ENCODE results near the gene PSTPIP1.

The PSTPIP1 gene

DNA sequence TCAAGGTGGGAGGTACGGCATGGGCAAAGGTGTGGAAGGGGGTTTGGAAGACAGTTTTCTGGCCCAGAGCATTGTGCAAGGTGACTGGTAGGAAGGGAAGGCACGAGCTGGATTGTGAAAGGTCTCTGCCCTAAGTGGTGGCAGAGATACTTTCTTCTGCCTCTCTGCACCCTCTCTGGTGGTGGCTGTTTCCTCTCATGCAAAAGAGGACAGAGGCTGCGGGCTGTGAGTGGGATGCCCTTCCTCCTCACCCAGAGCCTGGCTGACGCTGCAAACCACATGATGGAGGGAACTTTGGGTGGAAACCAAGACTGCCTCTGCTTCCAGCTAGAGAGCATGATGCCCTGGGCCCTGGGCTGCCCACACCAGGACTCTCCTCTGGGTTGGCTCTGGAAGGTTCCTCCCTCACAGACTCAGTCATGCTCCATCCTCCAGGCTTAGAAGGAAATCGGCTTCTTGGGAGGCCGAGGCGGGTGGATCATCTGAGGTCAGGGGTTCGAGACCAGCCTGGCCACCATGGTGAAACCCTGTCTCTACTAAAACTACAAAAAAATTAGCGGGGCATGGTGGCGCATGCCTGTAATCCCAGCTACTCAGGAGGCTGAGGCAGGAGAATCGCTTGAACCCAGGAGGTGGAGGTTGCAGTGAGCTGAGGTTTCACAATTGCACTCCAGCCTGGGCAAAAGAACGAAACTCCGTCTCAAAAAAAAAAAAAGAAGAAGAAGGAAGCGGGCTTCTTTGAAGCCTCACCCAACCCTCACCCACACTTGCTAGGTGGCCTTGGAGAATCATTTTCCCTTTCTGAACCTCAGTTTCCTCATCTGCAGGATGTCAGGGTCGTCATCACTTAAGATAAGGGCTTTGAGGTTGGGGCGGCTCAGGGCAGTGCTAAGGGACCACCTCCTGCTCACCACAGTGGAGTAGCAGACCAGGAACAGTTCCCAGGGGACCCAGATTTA lies 8.3 kb downstream of the PSTPIP1 start:
- H3K4me3 ChIP-seq (ENCODE audit: low read length) = no peak overlapping the region
- no peaks in the 10 kb centered on the region for H3K36me3 ChIP-seq (ENCODE audit: control insufficient read depth, insufficient read depth, low read length, severe bottlenecking)
- H3K27me3 ChIP-seq (replicated peaks; ENCODE audit: control insufficient read depth, insufficient read depth, low read length) = peaks cover 5% of the 10 kb centered on the region
- no peaks in the 10 kb centered on the region for H3K9me3 ChIP-seq (ENCODE audit: control insufficient read depth, low read length)
- DNase-seq (ENCODE audit: low read depth) = no peak
- no peak overlapping the region for H3K9ac ChIP-seq (ENCODE audit: low read length)
- H3K4me1 ChIP-seq (ENCODE audit: control insufficient read depth, insufficient read depth, low read length) = no peaks in the 10 kb centered on the region

DNA sequence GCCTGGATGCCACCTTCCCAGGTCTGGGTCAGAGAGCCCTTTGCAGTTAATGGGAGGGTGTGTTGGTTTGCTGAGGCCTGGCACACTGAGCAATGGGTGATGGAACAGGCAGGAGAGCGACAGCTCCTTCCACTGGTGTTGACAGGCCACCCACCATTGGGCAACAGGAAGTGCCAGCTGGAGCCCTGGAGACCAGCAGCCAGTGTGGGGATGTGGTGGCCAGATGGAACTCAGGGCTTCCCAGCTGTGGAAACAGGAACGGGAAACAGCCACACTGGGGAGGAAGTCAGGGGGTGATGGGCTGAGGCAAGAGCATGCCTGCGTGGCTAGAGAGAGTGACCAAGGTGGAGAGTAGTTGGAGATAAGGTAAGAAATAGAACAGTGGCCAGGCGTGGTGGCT lies 9.3 kb downstream of the PSTPIP1 start:
- DNase-seq (ENCODE audit: low read depth) = no peak
- Histone ChIP-seq H3K27me3 (replicated peaks; ENCODE audit: control insufficient read depth, insufficient read depth, low read length) (peaks cover 5% of the 10 kb centered on the region), H3K36me3 (ENCODE audit: control insufficient read depth, insufficient read depth, low read length, severe bottlenecking) (no peaks in the 10 kb centered on the region), H3K9me3 (ENCODE audit: control insufficient read depth, low read length) (no peaks in the 10 kb centered on the region), H3K4me1 (ENCODE audit: control insufficient read depth, insufficient read depth, low read length) (no peaks in the 10 kb centered on the region), H3K4me3 (ENCODE audit: low read length) (no peak overlapping the region), H3K9ac (ENCODE audit: low read length) (no peak overlapping the region)

DNA sequence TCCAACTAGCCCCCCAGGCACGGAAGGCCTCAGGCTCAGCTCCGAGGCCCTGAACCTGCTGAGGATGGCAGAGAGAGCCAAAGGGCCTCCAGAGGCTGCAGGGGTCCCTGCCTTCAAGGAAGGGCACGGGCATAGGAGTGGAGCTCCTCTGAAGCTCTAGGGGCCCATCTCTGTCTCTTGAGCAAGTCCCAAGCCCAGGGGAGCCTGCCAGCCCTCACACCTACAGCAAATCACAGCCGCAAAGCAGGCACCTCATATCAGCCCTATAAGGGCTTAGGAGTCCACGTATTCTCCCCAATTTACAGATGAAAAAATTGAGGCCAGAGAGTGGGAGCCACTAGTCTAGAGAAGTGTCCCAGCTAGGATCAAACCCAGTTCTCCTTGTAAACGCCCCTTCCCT lies 14.2 kb downstream of the PSTPIP1 start:
- no peaks in the 10 kb centered on the region for H3K4me1 ChIP-seq (ENCODE audit: control insufficient read depth, insufficient read depth, low read length)
- no peak for DNase-seq (ENCODE audit: low read depth)
- H3K9ac ChIP-seq (ENCODE audit: low read length) = no peak overlapping the region
- H3K4me3 ChIP-seq (ENCODE audit: low read length) = no peak overlapping the region
- no peaks in the 10 kb centered on the region for H3K9me3 ChIP-seq (ENCODE audit: control insufficient read depth, low read length)
- H3K36me3 ChIP-seq (ENCODE audit: control insufficient read depth, insufficient read depth, low read length, severe bottlenecking) = no peaks in the 10 kb centered on the region
- H3K27me3 ChIP-seq (replicated peaks; ENCODE audit: control insufficient read depth, insufficient read depth, low read length) = peaks cover 5% of the 10 kb centered on the region

DNA sequence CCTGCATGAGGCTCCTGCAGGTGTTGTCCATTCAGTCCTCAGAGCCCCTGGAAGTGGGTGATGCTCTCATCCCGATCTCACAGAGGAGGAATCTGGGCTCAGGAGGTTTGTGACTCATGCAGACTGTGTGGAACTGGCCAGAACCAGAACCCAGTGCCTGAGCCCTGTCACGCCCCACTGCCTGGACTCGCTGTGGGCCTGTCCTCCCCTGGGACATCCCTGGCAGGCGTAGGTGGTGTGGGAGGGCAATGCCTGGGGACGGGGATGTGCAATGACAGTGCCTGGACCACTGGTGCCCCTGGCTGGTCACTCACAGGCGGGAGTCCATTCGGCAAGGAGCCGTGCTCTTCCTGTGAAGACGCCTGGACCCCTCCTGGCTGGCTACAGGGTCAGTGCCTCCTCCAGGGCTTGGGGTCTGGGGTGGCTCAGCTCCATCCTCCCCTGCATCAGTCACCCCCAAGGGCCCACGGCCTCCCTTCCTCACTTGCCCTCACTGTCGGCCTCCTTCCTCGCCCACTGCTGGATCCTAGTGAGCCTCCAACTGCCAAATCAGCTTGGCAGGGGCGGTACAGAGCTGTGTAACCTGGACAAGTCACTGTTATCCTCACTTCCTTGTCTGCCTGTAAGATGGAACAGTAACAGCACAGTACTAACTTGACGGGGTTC lies 14.9 kb downstream of the PSTPIP1 start:
- H3K36me3 ChIP-seq (ENCODE audit: control insufficient read depth, insufficient read depth, low read length, severe bottlenecking) = no peaks in the 10 kb centered on the region
- no peak overlapping the region for H3K4me3 ChIP-seq (ENCODE audit: low read length)
- H3K9me3 ChIP-seq (ENCODE audit: control insufficient read depth, low read length) = no peaks in the 10 kb centered on the region
- peaks cover 5% of the 10 kb centered on the region for H3K27me3 ChIP-seq (replicated peaks; ENCODE audit: control insufficient read depth, insufficient read depth, low read length)
- H3K4me1 ChIP-seq (ENCODE audit: control insufficient read depth, insufficient read depth, low read length) = no peaks in the 10 kb centered on the region
- no peak overlapping the region for H3K9ac ChIP-seq (ENCODE audit: low read length)
- no peak for DNase-seq (ENCODE audit: low read depth)

DNA sequence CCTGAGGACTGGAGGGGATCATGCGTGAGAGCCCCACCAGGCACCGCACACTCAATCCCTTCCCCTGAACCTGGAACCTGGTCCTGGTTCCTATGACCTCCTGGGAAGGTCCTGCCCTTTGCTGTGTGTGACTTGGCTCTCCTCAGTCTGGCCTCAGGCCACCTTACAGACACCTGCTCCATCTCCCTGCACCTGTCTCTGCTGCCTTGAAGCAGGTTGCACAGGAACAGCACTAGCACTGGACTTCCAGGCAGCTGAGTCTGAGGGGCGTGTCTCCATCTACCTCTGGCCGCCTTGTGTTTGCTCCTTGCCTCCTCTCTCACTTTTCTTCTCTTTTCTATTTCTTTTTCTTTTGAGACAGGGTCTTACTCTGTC lies 15.4 kb downstream of the PSTPIP1 start:
- Histone ChIP-seq H3K36me3 (ENCODE audit: control insufficient read depth, insufficient read depth, low read length, severe bottlenecking) (no peaks in the 10 kb centered on the region), H3K27me3 (replicated peaks; ENCODE audit: control insufficient read depth, insufficient read depth, low read length) (peaks cover 5% of the 10 kb centered on the region), H3K4me3 (ENCODE audit: low read length) (no peak overlapping the region), H3K9ac (ENCODE audit: low read length) (no peak overlapping the region), H3K9me3 (ENCODE audit: control insufficient read depth, low read length) (no peaks in the 10 kb centered on the region), H3K4me1 (ENCODE audit: control insufficient read depth, insufficient read depth, low read length) (no peaks in the 10 kb centered on the region)
- no peak for DNase-seq (ENCODE audit: low read depth)

DNA sequence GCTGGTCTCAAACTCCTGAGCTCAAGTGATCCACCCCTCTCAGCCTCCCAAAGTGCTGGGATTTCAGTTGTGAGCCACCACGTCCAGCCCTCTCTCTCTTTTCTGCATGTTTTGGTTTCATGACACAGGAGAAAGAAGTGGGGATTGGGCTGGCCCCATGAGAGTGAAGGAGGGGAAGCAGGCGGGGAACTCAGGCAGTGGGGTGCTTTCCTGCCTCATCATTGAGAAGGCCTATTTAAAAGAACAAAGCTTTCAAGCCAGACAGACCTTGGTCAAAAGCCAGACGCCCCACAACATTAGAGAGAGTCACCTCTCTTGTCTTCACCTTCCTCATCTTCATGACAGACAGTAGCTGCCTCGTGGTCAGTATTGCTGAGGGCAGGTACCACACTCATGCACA lies 15.9 kb downstream of the PSTPIP1 start:
- no peaks in the 10 kb centered on the region for H3K9me3 ChIP-seq (ENCODE audit: control insufficient read depth, low read length)
- H3K36me3 ChIP-seq (ENCODE audit: control insufficient read depth, insufficient read depth, low read length, severe bottlenecking) = no peaks in the 10 kb centered on the region
- H3K4me3 ChIP-seq (ENCODE audit: low read length) = no peak overlapping the region
- H3K27me3 ChIP-seq (replicated peaks; ENCODE audit: control insufficient read depth, insufficient read depth, low read length) = peaks cover 3% of the 10 kb centered on the region
- H3K4me1 ChIP-seq (ENCODE audit: control insufficient read depth, insufficient read depth, low read length) = no peaks in the 10 kb centered on the region
- H3K9ac ChIP-seq (ENCODE audit: low read length) = no peak overlapping the region
- DNase-seq (ENCODE audit: low read depth) = no peak

DNA sequence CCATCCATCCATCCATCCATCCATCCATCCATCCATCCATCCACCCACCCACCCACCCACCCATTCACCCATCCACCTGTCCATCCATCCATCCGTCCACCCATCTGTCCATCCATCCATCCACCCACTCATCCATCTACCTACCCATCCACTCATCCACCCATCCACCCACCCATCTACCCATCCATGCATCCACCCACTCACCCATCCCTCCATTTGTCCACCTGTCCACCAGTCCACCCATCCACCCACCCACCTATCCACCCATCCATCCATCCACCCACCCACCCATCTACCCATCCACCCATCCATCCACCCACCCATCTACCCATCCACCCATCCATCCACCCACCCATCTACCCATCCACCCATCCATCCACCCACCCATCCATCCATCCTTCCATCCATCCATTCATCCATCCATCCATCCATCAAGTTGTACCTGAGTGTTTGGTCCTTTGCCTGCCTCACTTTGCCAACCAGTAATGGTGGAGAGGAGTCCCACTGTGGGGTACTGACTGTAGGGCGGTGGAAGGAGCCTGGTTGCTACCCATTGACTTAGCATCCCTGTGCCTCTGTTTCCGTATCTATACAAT lies 17.3 kb downstream of the PSTPIP1 start:
- no peak for DNase-seq (ENCODE audit: low read depth)
- Histone ChIP-seq H3K36me3 (ENCODE audit: control insufficient read depth, insufficient read depth, low read length, severe bottlenecking) (no peaks in the 10 kb centered on the region), H3K27me3 (replicated peaks; ENCODE audit: control insufficient read depth, insufficient read depth, low read length) (peaks cover 13% of the 10 kb centered on the region), H3K4me3 (ENCODE audit: low read length) (no peak overlapping the region), H3K9ac (ENCODE audit: low read length) (no peak overlapping the region), H3K9me3 (ENCODE audit: control insufficient read depth, low read length) (no peaks in the 10 kb centered on the region), H3K4me1 (ENCODE audit: control insufficient read depth, insufficient read depth, low read length) (no peaks in the 10 kb centered on the region)

DNA sequence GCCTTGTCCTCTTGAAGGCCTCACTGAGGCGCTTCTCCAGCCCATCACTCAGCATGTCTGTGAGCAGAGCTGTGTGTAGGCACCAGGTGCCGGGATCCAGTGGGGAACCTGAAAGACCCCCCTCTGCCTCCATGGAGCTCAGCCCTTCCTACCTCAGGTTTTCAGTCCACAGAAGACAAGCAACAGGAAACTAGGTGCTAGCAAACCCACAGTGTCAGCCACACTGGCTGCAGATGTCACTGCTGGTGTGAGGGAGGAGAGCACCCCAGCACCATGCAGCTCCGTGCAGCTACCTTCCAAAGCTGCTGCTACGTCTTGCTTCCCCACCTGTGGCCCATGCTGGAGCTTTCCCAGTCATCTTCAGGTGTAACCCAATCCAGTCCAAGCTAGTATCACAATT lies 17.9 kb downstream of the PSTPIP1 start:
- Histone ChIP-seq H3K9me3 (ENCODE audit: control insufficient read depth, low read length) (no peaks in the 10 kb centered on the region), H3K27me3 (replicated peaks; ENCODE audit: control insufficient read depth, insufficient read depth, low read length) (peaks cover 19% of the 10 kb centered on the region), H3K36me3 (ENCODE audit: control insufficient read depth, insufficient read depth, low read length, severe bottlenecking) (no peaks in the 10 kb centered on the region), H3K4me1 (ENCODE audit: control insufficient read depth, insufficient read depth, low read length) (no peaks in the 10 kb centered on the region), H3K9ac (ENCODE audit: low read length) (no peak overlapping the region), H3K4me3 (ENCODE audit: low read length) (no peak overlapping the region)
- no peak for DNase-seq (ENCODE audit: low read depth)

DNA sequence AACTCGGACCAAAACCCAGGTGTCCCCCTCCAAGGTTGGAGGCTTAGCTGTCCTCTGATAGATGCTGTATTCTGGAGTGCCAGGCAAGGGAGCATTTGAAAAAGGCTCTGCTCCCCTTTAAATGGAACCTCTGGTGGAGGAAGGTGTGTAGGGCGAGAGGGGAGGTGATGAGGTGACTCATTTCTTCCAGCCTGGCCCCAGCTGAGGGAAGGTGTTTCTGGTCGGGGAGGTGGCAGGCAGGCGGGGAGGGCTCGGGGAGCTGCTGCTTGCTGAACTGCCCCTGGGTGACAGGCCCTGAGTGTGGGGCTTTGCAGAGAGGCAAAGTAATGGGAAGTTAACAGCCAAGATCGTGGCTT lies 18.8 kb downstream of the PSTPIP1 start:
- no peak for DNase-seq (ENCODE audit: low read depth)
- no peaks in the 10 kb centered on the region for H3K4me1 ChIP-seq (ENCODE audit: control insufficient read depth, insufficient read depth, low read length)
- H3K36me3 ChIP-seq (ENCODE audit: control insufficient read depth, insufficient read depth, low read length, severe bottlenecking) = no peaks in the 10 kb centered on the region
- H3K9me3 ChIP-seq (ENCODE audit: control insufficient read depth, low read length) = no peaks in the 10 kb centered on the region
- H3K9ac ChIP-seq (ENCODE audit: low read length) = no peak overlapping the region
- no peak overlapping the region for H3K4me3 ChIP-seq (ENCODE audit: low read length)
- peaks cover 25% of the 10 kb centered on the region for H3K27me3 ChIP-seq (replicated peaks; ENCODE audit: control insufficient read depth, insufficient read depth, low read length)

DNA sequence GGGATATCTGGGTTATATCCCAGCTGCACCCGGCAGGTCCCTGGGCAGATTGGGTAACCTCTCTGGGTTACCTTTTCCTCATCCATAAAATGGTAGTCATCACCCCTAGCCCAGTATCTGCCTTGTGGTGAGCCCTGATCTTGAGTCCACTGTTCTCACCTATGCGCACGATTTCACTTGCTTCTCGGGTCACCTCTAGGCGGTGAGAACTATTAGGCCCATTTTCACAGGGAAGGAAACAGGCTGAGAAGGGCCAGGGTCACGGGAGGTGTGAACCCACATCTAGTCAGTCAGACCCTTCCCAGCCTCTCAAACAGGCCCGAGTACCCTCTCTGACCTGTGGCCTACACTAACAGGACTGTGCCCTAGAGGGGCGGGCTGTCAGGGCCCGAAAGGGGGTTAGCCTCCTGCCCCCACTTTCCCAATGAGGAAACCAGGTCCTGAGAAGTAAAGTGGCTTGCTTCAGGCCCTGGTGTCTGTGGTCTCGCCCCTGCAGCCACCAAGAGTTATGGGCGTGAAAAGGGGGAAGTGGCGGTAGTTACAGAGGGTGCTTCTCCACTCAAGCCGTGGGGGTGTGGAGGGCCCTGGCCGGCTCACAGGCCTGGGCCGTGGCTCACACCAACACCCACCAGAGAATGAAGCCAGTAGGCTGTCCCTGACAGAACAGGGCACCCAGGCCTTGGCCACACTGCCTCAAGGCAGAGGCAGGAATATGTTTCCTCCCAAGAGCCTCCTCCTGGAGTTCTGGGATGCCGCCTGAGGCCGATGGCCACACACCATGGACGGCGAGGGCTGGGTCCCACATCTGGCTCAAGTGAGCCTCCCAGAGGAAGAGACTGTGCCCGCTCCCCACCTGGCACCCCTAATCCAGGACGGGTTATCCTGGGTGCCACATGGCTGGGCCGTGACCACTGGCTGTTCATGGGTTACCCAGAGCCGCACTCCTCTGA lies 19.5 kb downstream of the PSTPIP1 start:
- Histone ChIP-seq H3K27me3 (replicated peaks; ENCODE audit: control insufficient read depth, insufficient read depth, low read length) (peaks cover 25% of the 10 kb centered on the region), H3K4me3 (ENCODE audit: low read length) (no peak overlapping the region), H3K9ac (ENCODE audit: low read length) (no peak overlapping the region), H3K4me1 (ENCODE audit: control insufficient read depth, insufficient read depth, low read length) (no peaks in the 10 kb centered on the region), H3K9me3 (ENCODE audit: control insufficient read depth, low read length) (no peaks in the 10 kb centered on the region), H3K36me3 (ENCODE audit: control insufficient read depth, insufficient read depth, low read length, severe bottlenecking) (no peaks in the 10 kb centered on the region)
- DNase-seq (ENCODE audit: low read depth) = no peak
